ENCODE measurements around the gene PTPN22. TPM values are rescaled to one million over a fixed set of nuclear protein-coding genes. Genes with fewer than 3 reads are reported as not detected.

The PTPN22 gene
- total and polyA plus RNA-seq, 9 of the 15 experiments (the other 6 are each of a cell fraction or from before 2014, with no cell fraction given), result 0.45 to 4.6 (median 1.1) TPM

DNA sequence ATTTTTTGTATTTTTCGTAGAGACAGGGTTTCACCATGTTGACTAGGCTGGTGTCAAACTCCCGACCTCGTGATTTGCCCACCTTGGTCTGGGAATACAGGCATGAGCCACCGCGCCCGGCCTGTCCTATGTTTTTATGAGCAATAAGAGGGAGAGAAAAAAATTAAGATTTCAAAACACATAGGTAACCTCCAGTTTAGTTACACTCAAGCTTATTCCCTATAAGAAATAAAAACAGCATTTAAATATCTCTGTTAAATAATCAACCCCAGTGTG is 66.3 kb downstream of the PTPN22 start:
- WGBS (ENCODE audit: insufficient coverage, low coverage, missing lambda C conversion rate), result 62% methylated on average over 6 of the region's 6 CpGs
- Histone ChIP-seq H3K9me3 (replicated peaks; ENCODE audit: control insufficient read depth, insufficient read depth, low read depth, low read length) (no peaks in the 10 kb centered on the region; the same call in 1 of the 2 replicates), H3K4me3 (no peak overlapping the region), H3K9ac (ENCODE audit: insufficient read depth in 1 of 2, low read depth in 2 of 2, low read length in 2 of 2) (no peak overlapping the region), H3K27me3 (ENCODE audit: control insufficient read depth in 2 of 2, insufficient read depth in 2 of 2, low read length in 2 of 2) (no peaks in the 10 kb centered on the region), H3K27ac (ENCODE audit: extremely low read depth, low read depth, low read length) (peak overlapping the region; percentile 49; the same call in 2 of the 3 replicates), H3K4me2 (ENCODE audit: insufficient read depth, low read length) (no peak overlapping the region), H3K9me1 (ENCODE audit: control insufficient read depth, insufficient read depth, low read length) (peaks cover 5% of the 10 kb centered on the region), H3K79me2 (ENCODE audit: control insufficient read depth, insufficient read depth, low read length) (peaks cover 100% of the 10 kb centered on the region), H2AFZ (ENCODE audit: low read depth, low read length) (no peak overlapping the region), H3K36me3 (ENCODE audit: control insufficient read depth, insufficient read depth, low read length) (peaks cover 14% of the 10 kb centered on the region), H3K4me1 (replicated peaks in 1 of 2; ENCODE audit: control insufficient read depth in 2 of 2, insufficient read depth in 2 of 2, low read length in 2 of 2) (peaks cover 21 to 36% of the 10 kb centered on the region in 2 experiments), H4K20me1 (replicated peaks; ENCODE audit: control insufficient read depth, insufficient read depth, low read length) (peaks cover 16% of the 10 kb centered on the region)
- ATAC-seq (no peak), FAIRE-seq (no peak), DNase-seq (ENCODE audit: extremely low read depth in 1 of 4, low spot score in 3 of 4) (no peak)
- BruUV-seq (replicated peaks), result no TSS peak
- in situ Hi-C loops (cut with MboI) (no loop called here), intact Hi-C loops (cut with micrococcal nuclease) (loop anchor here (2.0 kb wide), 1 partner anchor 22 kb away; no protein-coding TSS in a partner anchor)
- TF ChIP-seq WHSC1 (IDR thresholded peaks at IDR 0.05; ENCODE audit: low read length), result no peak
- TF ChIP-seq, protein P1, sequence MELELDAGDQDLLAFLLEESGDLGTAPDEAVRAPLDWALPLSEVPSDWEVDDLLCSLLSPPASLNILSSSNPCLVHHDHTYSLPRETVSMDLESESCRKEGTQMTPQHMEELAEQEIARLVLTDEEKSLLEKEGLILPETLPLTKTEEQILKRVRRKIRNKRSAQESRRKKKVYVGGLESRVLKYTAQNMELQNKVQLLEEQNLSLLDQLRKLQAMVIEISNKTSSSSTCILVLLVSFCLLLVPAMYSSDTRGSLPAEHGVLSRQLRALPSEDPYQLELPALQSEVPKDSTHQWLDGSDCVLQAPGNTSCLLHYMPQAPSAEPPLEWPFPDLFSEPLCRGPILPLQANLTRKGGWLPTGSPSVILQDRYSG (tag; conservative IDR thresholded peaks at IDR 0.05; ENCODE audit: low read depth), result 0 out of 2 replicates have a peak, but pooled peaks have one; percentile 35
- TF ChIP-seq CSDE1 (IDR thresholded peaks at IDR 0.05), result no peak
- TF ChIP-seq SMAD2 (IDR thresholded peaks at IDR 0.05; ENCODE audit: low read depth, low read length), result no peak
- TF ChIP-seq KAT8 (IDR thresholded peaks at IDR 0.05; ENCODE audit: low read depth), result no peak
- no peak for TF ChIP-seq PHF20 (IDR thresholded peaks at IDR 0.05; ENCODE audit: partially characterized antibody)
- no peak for TF ChIP-seq ETV1 (tag; conservative IDR thresholded peaks at IDR 0.05; ENCODE audit: low read depth)
- no peak for TF ChIP-seq ETS2 (tag; IDR thresholded peaks at IDR 0.05; ENCODE audit: borderline replicate concordance, poor library complexity, severe bottlenecking)
- ChIA-PET CTCF (ENCODE audit: low intra/inter-chr PET ratio) (interaction anchor here (0.7 kb wide), 1 partner anchor 100 kb away, joined by 3 read pairs; the partner anchor contains the start of genes AP4B1 and DCLRE1B), POLR2A (interaction anchor here (0.7 to 1.1 kb wide), 5 partner anchors 9 to 108 kb away, joined by 3 to 4 read pairs (median 3); no protein-coding TSS in a partner anchor)

Measured in K562 (cell line).